Activated T-cell treated with anti-CD3 and anti-CD28 coated beads for 24 hours (primary cell): ENCODE data around the gene CBY3.
A peak's percentile ranks its signal among the peaks of the same experiment; 100 is the strongest.
"Not testable (repeated sequence)": the region's sequence is repeated elsewhere in the genome, so short reads cannot be mapped to it uniquely, and the experiment has no call there.

Source experiments
- DNase-seq: peaks from one replicate; pipeline ENCODE4 v3.0.0-alpha.2; 2020; ENCODE audit warnings: low read depth

CBY3 gene

GRCh38 chr5:179680780-179681401 lies at the start of gene CBY3:
Gene CBY3 (minus strand): TSS chr5:179681034. CDS start chr5:179680918, 116 bp downstream.
- DNase-seq: no peak

DNA sequence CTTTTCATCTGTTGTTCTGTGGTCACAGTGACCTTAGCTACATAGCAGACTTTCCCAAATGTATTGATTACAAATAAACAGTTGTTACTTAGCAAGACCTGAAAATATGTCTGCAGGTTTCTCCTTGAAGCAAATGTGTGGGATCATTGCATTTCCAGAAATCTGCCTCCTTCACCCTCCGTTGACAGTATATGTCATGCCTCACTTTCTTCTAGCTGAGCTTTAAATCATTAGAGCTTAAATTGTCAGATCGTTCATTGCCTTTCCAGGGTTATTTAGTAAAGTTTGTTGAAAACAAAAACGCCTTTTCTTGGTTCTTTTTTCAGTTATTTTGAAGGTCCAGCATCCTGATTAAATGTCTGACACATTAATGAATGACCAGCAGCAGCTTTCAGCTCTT lies 49.5 kb upstream of the CBY3 start:
- DNase-seq: no peak

- no peak for DNase-seq
These were observed 48.9 kb upstream of the CBY3 start for GRCh38 chr5:179729727-179730126.

- no peak for DNase-seq
These were observed 48.5 kb upstream of the CBY3 start for GRCh38 chr5:179729303-179729702.

DNA sequence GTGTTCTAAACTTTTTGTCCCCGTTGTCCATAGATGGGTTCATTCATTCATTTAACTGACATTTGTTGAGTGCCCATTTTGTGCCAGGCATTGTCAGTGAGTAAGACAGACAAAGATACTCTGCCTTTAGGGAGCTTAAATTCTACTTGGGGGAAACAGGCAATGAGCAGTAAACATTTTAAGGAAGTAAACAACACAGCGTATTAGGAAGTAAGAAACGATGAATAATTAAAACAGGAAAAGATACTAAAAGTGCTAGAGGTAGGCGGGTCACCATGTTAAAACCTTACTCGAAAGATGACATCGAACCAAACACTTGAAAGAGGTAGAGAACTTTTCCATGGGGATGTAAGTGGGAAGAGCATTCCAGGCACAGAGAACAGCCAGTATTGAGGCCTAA lies 46.3 kb upstream of the CBY3 start:
- DNase-seq: no peak

GRCh38 chr5:179724163-179724562 lies 43.3 kb upstream of the CBY3 start:
- no peak for DNase-seq

- no peak for DNase-seq
These were observed 39.4 kb upstream of the CBY3 start for GRCh38 chr5:179720222-179720621.

- DNase-seq: no peak
These were observed 35.5 kb upstream of the CBY3 start for GRCh38 chr5:179716286-179716685.

GRCh38 chr5:179700401-179700918 lies 19.6 kb upstream of the CBY3 start:
- no peak for DNase-seq

DNA sequence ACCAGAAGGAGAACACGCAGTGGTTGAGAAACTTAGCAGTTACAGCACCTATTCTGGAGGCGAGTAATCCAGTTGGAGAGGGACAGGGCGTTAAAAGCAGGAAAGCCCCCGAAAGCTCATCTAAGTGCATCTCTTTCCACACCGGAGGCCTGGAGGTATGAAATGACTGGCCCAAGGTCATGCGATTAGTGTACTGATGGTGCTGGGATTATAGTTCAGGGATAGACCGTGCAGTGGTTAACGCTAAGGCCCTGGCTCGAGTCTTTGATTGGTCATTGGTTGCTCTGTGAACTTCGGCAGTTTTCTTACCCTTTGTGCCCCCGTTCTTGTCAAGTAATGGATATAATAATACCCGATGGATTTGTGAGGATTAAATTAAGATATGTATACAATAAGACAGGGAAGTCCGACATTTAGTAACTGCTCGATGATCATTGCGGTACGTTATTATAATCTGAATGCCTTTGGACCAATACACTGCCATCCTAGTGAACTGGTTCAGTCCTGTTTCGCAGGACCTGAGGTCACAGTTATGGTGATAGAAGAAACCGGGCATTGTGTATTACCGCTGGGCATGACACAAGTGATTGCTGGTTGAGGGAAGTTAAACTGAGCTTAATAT lies 18.9 kb upstream of the CBY3 start:
- DNase-seq: peak; percentile 37

GRCh38 chr5:179698935-179699615 lies 18.2 kb upstream of the CBY3 start, which contains the start of gene CANX:
Gene CANX (plus strand): TSS chr5:179698967. CDS start chr5:179705682, 6,715 bp downstream.
- DNase-seq: peak; percentile 9

GRCh38 chr5:179697993-179698934 lies 17.4 kb upstream of the CBY3 start:
- DNase-seq: peak; percentile 99

GRCh38 chr5:179697543-179697942 lies 16.7 kb upstream of the CBY3 start:
- DNase-seq: not testable (repeated sequence)

DNA sequence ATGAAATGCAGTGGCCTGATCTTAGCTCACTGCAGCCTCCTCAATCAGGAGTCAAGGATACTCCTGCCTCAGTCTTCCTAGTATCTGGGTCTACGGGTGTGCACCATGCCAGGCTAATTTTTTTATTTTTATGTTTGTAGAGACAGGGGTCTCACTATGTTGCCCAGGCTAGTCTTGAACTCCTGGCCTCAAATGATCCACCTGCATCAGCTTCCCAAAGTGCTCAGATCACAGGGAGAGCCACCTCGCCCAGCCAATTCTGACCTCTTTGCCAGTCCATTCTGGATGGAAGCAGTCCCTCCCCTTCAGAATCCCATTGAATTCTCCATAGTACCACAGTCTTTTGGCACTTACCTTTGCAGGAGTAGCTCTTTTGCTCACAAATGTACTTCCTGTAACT lies 16.3 kb upstream of the CBY3 start:
- DNase-seq: no peak

DNA sequence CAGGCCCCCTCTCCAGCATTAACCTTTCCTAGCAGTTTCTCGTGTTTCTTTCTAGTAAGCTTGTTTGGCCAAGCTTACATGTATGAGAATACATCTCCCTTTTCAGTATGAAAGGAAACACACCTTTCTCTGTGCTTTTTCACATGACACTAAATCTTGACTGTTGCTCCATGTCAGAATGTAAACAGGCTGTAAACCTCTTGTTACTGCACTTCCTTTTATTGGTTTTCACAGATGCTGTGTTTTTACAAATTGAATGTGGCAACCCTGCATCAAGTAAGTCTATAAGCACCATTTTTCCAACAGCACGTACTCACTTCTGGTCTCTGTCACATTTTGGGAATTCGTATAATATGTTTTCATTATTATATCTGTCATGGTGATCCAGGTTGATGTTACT lies 15.8 kb upstream of the CBY3 start:
- no peak for DNase-seq

DNA sequence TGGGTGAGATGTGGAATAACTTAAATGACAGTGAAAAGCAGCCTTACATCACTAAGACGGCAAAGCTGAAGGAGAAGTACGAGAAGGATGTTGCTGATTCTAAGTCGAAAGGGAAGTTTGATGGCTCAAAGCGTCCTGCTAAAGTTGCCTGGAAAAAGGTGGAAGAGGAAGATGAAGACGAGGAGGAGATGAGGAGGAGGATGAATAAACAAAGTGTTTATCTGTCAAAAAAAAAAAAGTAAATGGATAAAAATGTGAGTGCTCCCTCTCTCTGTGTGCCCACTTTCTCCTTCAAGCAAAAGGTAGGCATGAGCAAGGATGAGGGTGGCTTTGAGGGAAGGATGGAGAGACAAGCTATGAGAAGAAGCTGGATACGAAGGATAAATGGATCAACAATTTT lies 13.7 kb upstream of the CBY3 start:
- no peak for DNase-seq

DNA sequence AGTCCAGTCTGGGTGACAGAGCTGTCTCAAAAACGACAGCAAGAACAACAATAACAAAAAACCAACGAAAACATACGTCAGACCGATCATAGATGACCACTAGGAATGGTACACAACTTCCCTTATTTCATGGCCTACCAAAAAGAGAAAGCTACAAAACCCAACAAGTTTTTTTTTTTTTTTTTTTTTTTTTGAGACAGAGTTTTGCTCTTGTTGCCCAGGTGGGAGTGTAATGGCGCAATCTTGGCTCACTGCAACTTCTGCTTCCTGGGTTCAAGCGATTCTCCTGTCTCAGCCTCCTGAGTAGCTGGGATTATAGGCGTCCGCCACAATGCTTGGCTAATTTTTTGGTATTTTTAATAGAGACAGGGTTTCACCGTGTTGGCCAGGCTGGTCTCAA lies 8.4 kb upstream of the CBY3 start:
- not testable (repeated sequence) for DNase-seq

DNA sequence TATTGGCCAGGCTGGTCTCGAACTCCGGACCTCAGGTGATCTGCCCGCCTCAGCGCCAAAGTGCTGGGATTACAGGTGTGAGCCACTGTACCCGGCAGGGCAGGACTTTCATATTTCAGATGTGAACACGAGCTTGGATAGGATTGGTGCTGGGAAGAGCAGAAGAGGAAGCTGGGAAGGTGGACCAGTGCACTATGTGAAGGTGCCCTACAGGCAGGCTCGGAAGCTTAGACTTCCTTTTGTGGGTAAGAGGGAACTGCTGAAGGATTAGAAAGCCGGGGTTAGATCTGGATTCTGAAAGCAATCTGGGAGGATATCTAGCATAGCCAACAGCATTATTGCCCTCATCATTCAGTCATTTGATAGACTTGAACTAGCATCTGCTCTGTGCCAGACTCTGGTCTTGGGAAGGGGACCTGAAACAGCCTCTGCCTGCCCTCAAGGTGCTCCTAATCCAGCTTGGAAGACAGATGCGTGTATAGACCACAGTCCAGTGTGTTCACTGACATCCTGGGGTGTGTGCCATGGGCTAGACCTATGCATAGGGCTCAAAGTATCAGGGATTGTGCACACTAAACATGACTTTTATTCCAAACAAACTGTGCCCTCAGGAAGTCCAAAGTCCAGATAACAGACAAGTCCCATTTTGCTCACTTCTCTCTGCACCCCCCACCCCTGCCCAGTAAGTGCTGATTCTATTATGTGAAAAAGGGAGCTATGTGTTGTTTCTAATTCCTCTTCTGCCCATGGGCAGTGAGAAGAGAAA lies 637 bp downstream of the CBY3 start:
- DNase-seq: no peak

DNA sequence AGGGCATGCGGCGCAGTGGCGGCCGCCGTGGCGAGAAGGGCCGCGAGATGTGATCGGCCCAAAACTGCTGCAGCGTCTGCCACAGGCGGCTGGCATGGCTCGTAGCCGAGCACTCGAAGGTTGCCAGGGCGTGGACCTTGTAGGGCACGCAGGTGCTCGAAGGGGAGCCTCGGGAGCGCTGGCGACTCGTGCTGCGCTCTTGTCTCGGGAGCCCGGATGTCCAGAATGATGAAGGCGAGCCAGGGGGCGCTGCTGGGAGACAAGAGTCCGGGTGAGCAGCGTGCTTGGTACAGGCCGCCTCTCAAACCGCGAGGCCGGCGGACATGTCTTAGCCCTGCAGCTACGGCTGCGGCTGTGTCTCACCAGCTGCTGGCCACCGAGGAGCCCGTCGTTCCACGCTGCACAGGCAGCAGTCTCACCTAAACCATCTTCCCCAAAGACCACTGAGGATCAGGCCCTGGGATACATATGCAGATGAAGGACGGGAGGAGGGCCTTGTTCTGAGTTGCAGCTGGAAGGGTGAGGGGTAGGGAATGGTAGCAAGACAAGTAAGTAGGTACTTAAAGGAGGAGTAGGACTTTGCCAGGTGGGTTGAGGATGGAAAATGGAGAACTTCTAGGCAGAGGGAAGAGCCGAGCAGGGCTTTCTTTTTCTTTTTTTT lies 1.7 kb downstream of the CBY3 start:
- peak; percentile 39 for DNase-seq

DNA sequence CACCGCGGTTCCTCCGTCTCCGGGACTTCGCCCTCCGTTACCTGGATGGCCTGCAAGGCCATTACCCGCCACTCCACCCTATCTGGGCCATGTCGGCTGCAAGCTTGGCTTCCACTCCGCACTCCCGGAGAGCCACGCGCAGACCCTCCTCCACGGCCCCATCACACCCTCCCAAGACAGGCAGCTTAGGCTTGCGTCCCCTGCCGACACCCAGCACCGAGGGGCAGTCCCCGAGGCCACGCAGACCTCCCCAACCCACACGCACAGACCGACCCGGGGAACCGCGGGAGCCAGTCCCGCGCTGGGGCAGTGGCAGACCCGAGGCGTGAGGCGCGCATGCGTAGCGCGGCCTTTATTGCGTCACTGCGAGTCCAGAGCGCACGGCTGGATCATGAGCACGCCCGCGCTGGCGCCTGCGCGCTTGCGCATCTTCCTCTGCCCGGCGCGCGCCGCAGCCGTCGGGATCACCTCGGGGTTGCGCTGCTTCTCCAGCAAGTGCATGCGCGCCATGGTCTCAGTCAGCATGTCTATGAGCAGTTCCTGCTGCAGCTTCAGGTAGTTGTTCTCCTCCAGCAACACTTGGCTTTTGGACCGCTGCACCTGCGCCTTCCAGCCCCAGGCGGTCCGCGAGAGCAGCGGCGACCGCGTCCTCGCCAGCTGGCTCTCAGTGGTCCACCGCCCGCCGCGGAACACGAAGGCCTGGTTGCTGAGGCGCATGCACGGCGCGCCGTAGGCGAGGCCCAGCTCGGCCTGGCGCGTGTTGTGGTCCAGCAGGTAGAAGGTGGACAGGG lies 2.4 kb downstream of the CBY3 start:
- DNase-seq: peak; percentile 92
